GM12874 (cell line): ENCODE data around the gene FUBP3.

Source experiments
- CTCF ChIP-seq: IDR thresholded peaks from 2 replicates; pipeline ENCODE4 v1.5.1; 2011; ENCODE audit warnings: low read depth, mild to moderate bottlenecking, control low read depth, low read length, moderate library complexity; ENCODE audit not compliant: insufficient read depth

FUBP3 gene

GRCh38 chr9:130672466-130672865, 93.1 kb downstream of the FUBP3 start:
- no peak for TF ChIP-seq CTCF

- no peak for TF ChIP-seq CTCF
These were observed 93.7 kb downstream of the FUBP3 start for GRCh38 chr9:130672933-130673615.

DNA sequence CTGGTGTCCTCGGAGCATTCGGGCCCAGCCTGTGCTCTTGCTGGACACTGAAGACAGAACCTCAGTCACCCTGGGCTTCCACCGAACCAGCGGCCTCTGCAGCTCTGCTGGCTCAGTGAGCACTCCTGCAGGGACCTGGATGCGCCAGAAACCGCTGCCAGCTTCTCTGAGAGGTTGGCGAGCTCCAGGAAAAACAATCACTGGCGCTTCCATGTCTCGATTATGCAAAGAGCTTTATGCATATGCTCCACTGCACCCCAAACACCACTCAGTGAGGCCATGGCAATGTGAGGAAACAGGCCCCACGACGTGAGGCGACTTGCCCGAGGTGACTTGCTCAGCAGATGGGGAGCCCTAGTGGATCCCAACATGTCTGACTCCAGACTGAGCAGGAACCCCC, 96.0 kb downstream of the FUBP3 start:
- TF ChIP-seq CTCF, result no peak

DNA sequence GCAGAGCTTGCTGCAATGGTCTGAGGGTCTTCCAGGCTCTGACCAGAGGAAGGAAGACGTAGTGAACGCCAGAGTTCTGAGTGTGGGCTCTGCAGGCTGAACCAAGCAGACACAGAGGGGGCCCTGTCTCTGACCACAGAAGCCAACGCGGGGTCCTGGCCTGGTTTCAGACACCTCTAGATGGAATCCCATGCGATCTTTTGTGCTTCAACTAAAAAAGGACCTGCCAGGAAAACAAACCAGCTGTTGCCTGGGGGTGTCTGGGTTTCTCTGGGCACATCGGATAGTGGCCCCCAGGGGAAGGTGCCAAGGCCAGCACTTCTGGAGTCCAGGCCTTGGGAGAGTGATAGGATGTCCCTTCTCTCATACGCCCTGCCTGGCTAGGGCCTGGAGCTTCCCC, 97.9 kb downstream of the FUBP3 start:
- no peak for TF ChIP-seq CTCF

DNA sequence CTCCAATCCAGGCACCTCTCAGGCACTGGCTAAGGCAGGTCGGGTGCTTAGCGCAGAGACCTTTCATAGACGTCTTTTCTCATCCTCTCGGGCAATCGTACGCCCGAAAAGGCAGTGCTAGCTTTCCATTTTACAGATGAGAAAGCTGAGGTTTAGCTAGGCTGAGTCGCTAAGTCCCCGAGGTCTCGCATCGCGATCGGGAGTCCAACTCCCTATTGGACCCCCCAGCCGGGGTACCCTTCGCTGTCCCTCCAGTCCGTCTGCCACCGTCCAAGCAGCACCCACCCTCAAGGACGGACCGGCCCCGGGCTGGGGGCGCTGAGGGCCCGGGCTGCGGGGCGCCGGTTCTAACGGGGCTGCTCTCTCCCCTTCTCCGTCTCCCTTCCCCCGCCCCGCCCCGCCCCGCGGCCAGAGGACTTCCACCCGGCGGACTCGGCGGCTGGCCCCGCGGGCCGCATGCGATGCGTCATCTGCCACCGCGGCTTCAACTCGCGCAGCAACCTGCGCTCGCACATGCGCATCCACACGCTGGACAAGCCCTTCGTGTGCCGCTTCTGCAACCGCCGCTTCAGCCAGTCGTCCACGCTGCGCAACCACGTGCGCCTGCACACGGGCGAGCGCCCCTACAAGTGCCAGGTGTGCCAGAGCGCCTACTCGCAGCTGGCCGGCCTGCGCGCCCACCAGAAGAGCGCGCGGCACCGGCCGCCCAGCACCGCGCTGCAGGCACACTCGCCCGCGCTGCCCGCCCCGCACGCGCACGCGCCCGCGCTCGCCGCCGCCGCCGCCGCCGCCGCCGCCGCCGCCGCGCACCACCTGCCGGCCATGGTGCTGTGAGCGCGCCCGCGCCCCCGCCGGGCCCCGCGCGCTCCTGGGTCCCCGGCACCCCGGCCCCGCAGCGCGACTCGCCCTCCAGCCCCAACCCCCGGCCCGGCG, 101.7 kb downstream of the FUBP3 start:
- TF ChIP-seq CTCF, result no peak

GRCh38 chr9:130681769-130682420, 102.5 kb downstream of the FUBP3 start:
- no peak for TF ChIP-seq CTCF
